T-cell (primary cell): ENCODE data around the gene H6PD. TPM values are rescaled to one million over a fixed set of nuclear protein-coding genes. Genes with fewer than 3 reads are reported as not detected.

Experiments used
- ATAC-seq, 4 experiments: fragments of 200-7000 bp in 3 of 4; fragments of 150-1000 bp in 1 of 4; cut with Tn5 transposase; replicated peaks in 1 of 4; 1 replicate in 3 of 4; 2 replicates in 1 of 4; pipeline ENCODE4 v1.10.0; 2021; ENCODE audit warnings: moderate library complexity in 3 of 4, mild to moderate bottlenecking in 2 of 4, moderate number of reproducible peaks in 1 of 4
- CTCF ChIA-PET, 2 donors: fragments of 300-600 bp; sonication (Branson Sonifier 250); formaldehyde crosslinking; loops; one replicate each; lab custom pipeline; 2022; ENCODE audit warnings: antibody characterized with exemption in 2 of 2; lab: Charles Lee
- POLR2A ChIA-PET, 2 donors: fragments of 300-600 bp; sonication (Branson Sonifier 250); formaldehyde crosslinking; loops; one replicate each; lab custom pipeline; 2022; ENCODE audit warnings: antibody characterized with exemption in 2 of 2; lab: Charles Lee
- DNase-seq, 35 experiments: peaks; one replicate each; pipeline versions ENCODE4 v3.0.0 to v3.0.0-alpha.2; 2013 to 2023
- H3K27ac ChIP-seq: one replicate; pipeline ENCODE4 v1.5.1; 2013; ENCODE audit warnings: low read length
- H3K27me3 ChIP-seq, 2 experiments: replicated peaks in 1 of 2; 1 replicate in 1 of 2; 2 replicates in 1 of 2; pipeline versions ENCODE4 v1.6.1 to v1.7.0; 2013; ENCODE audit warnings: low read length in 1 of 2, mixed read lengths in 1 of 2; ENCODE audit not compliant: control insufficient read depth in 2 of 2, insufficient read depth in 2 of 2; ENCODE audit errors: extremely low read depth in 1 of 2
- H3K36me3 ChIP-seq, 2 donors: 1 replicate in 1 of 2; 2 replicates in 1 of 2; pipeline versions ENCODE4 v1.6.1 to v1.7.0; 2013; ENCODE audit warnings: low read length in 1 of 2; ENCODE audit not compliant: control insufficient read depth in 2 of 2, insufficient read depth in 1 of 2; ENCODE audit errors: extremely low read depth in 1 of 2
- H3K4me1 ChIP-seq, 2 experiments: 1 replicate in 1 of 2; 2 replicates in 1 of 2; pipeline versions ENCODE4 v1.6.1 to v1.7.0; 2013; ENCODE audit warnings: low read length in 2 of 2, mixed read lengths in 1 of 2; ENCODE audit not compliant: insufficient read depth in 2 of 2, control insufficient read depth in 1 of 2; ENCODE audit errors: extremely low read depth in 1 of 2
- H3K4me3 ChIP-seq, 2 donors: 1 replicate in 1 of 2; 2 replicates in 1 of 2; pipeline versions ENCODE4 v1.5.1 to v1.7.0; 2013; ENCODE audit warnings: mild to moderate bottlenecking in 2 of 2, low read length in 1 of 2, moderate library complexity in 1 of 2; ENCODE audit not compliant: control insufficient read depth in 1 of 2; ENCODE audit errors: extremely low read depth in 1 of 2
- H3K9me3 ChIP-seq: 2 replicates; pipeline ENCODE4 v1.7.0; 2013
- H3K27ac Mint-ChIP-seq, 2 donors: one replicate each; pipeline ENCODE4 v1.8.0; 2020 to 2021; ENCODE audit warnings: mild to moderate bottlenecking in 2 of 2, mixed read lengths in 2 of 2
- H3K27me3 Mint-ChIP-seq, 2 donors: one replicate each; pipeline ENCODE4 v1.8.0; 2021 to 2022; ENCODE audit warnings: mixed read lengths in 2 of 2
- H3K36me3 Mint-ChIP-seq: one replicate; pipeline ENCODE4 v1.8.0; 2021; ENCODE audit warnings: mixed read lengths
- H3K4me1 Mint-ChIP-seq, 3 donors: one replicate each; pipeline ENCODE4 v1.8.0; 2020 to 2022; ENCODE audit warnings: mixed read lengths in 3 of 3, mild to moderate bottlenecking in 1 of 3
- H3K4me3 Mint-ChIP-seq, 3 donors: one replicate each; pipeline ENCODE4 v1.8.0; 2020 to 2022; ENCODE audit warnings: mild to moderate bottlenecking in 3 of 3, mixed read lengths in 3 of 3, moderate library complexity in 3 of 3
- H3K9me3 Mint-ChIP-seq, 3 donors: one replicate each; pipeline ENCODE4 v1.8.0; 2020 to 2022; ENCODE audit warnings: mixed read lengths in 3 of 3
- WGBS: methylation state at CpG from one replicate; pipeline ENCODE4 v1.1.5; 2013; ENCODE audit warnings: missing lambda C conversion rate; ENCODE audit not compliant: insufficient coverage; 5-methylcytosine and 5-hydroxymethylcytosine counted together
- total RNA-seq, 35 experiments: library from RNA in 6 of 35; stranded (reverse) in 6 of 35; fragments of 120-200 nt in 1 of 35; gene quantifications; one replicate each; pipeline versions ENCODE4 v1.2.1 to v1.2.4 and lab custom pipeline; 2013 to 2026

The H6PD gene
- total RNA-seq, 5 donors from 2014 or later (not counting 1 experiment from before 2014, with no cell fraction given) = 17.6 to 26.5 (median 23.9) TPM

DNA sequence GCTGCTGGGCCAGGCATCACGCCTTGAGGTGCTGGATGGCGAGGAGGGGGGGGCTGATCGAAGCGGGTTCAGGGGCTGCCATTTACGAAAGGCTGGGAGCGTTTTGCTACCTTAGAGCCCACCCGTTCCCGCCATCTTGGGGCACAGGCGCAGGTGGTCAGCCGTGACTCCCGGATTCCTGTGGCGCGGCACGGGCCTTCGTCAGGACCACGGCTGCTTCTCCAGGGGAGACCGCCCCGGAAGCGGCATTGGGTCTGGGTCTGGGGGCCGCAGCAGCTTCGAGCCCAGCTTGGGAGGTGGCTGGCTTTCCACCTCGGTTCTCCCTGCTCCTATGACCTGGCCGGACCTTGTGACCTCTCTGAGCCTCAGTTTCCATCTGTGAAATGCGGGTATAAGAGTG is 81.9 kb downstream of the H6PD start:
- no peaks in the 10 kb centered on the region for H3K9me3 ChIP-seq
- H3K4me1 ChIP-seq = peaks cover 0 to 24% of the 10 kb centered on the region in 2 experiments
- Mint-ChIP-seq H3K4me3 (no peak overlapping the region), H3K36me3 (no peaks in the 10 kb centered on the region), H3K27me3 (no peaks in the 10 kb centered on the region), H3K9me3 (no peaks in the 10 kb centered on the region), H3K27ac (no peak overlapping the region), H3K4me1 (peaks cover 21 to 31% (median 23%) of the 10 kb centered on the region in 3 donors)
- no peak overlapping the region for H3K4me3 ChIP-seq
- peaks cover 0 to 9% of the 10 kb centered on the region in 2 experiments for H3K27me3 ChIP-seq
- DNase-seq (no peak), ATAC-seq (no peak)
- H3K27ac ChIP-seq = no peak overlapping the region
- CTCF ChIA-PET = no interaction called here
- POLR2A ChIA-PET = no interaction called here
- 96% methylated on average over 23 of the region's 24 CpGs for WGBS
- H3K36me3 ChIP-seq = peaks cover 0 to 2% of the 10 kb centered on the region in 2 donors

DNA sequence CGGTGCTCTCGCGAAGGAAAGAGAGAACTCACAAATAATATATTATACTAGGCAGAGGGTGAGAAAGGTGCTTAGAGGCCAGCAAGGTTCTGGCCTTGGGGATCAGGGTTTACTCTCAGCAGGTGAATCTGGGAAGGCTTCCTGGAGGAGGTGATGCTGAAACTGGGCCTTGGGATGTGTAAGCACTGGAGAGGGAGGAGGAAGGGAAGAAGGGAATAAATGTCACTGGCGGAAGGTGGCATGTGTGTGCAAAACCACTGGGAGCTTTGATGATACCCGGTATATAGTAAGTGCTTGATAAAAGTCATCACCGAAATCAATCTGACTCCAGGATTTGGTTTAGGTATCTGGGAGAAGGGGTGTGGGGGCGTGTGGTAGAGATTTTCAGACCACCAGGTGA is 82.5 kb downstream of the H6PD start:
- H3K36me3 Mint-ChIP-seq = no peaks in the 10 kb centered on the region

DNA sequence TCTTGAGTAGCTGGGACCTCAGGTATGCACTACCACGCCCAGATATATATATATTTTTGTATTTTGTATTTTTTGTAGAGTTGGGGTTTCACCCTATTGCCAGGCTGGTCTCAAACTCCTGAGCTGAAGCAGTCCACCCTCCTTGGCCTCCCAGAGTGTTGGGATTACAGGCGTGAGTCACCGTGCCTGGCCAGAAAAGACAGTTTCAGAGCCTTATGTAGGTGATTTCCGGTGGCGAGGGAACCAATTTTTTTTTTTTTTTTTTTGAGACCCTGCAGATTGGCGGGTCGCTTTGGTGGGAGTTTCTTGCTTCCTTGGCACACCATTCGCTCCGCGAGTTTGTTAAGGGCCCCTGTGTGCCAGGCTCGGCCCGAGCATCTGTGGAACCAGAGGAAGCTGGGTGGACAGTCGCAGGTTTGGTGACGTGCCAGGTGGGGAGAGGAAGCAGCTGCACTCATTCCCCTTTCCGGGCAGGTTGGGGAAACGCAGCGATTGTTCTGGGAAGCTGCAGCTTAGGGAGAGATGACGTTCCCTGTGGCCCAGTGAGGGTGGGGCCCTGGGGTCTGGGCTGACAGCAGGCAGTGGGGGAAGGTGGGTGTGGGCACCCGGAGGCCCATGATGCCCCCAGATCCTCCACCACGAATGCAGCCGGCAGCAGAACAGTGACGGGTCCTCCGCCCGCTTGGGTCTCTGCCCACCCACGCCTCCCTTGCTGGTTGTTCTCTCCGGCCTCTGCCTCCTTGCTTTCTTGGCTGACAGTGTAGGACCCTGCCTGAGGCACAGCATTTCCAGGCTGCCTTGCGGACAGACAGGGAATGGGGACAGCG is 83.2 kb downstream of the H6PD start:
- no peak for DNase-seq
- no peaks in the 10 kb centered on the region for H3K27me3 Mint-ChIP-seq

More for the DNA sequence above, 82.5 kb downstream of the H6PD start:
- H3K27ac ChIP-seq = no peak overlapping the region
- peaks cover 21 to 31% (median 23%) of the 10 kb centered on the region in 3 donors for H3K4me1 Mint-ChIP-seq
- peaks cover 0 to 24% of the 10 kb centered on the region in 2 experiments for H3K4me1 ChIP-seq
- 79% methylated on average over 4 of the region's 7 CpGs for WGBS
- POLR2A ChIA-PET = no interaction called here
- H3K9me3 ChIP-seq = no peaks in the 10 kb centered on the region
- H3K27me3 ChIP-seq = peaks cover 0 to 9% of the 10 kb centered on the region in 2 experiments
- H3K27me3 Mint-ChIP-seq = no peaks in the 10 kb centered on the region
- peak overlapping the region in 1 of 2 donors; percentile 34 for H3K27ac Mint-ChIP-seq
- CTCF ChIA-PET = no interaction called here
- no peak for ATAC-seq
- H3K4me3 Mint-ChIP-seq = peak overlapping the region in 1 of 3 donors; percentile 29
- H3K4me3 ChIP-seq = no peak overlapping the region
- H3K36me3 ChIP-seq = peaks cover 0 to 2% of the 10 kb centered on the region in 2 donors
- no peak for DNase-seq
- no peaks in the 10 kb centered on the region for H3K9me3 Mint-ChIP-seq

GRCh38 chr1:9319208-9319788 is 84.7 kb downstream of the H6PD start:
- H3K9me3 Mint-ChIP-seq = no peaks in the 10 kb centered on the region
- no peaks in the 10 kb centered on the region for H3K36me3 Mint-ChIP-seq
- 94% methylated on average over 15 of the region's 20 CpGs for WGBS
- Histone ChIP-seq H3K27me3 (peaks cover 0 to 9% of the 10 kb centered on the region in 2 experiments), H3K4me1 (peaks cover 0 to 24% of the 10 kb centered on the region in 2 experiments), H3K27ac (no peak overlapping the region), H3K4me3 (no peak overlapping the region), H3K36me3 (peaks cover 0 to 7% of the 10 kb centered on the region in 2 donors), H3K9me3 (no peaks in the 10 kb centered on the region)
- no peaks in the 10 kb centered on the region for H3K27me3 Mint-ChIP-seq
- POLR2A ChIA-PET = no interaction called here
- no peak for ATAC-seq
- H3K4me3 Mint-ChIP-seq = no peak overlapping the region
- H3K27ac Mint-ChIP-seq = no peak overlapping the region
- DNase-seq = no peak
- CTCF ChIA-PET = no interaction called here
- peaks cover 21 to 29% (median 23%) of the 10 kb centered on the region in 3 donors for H3K4me1 Mint-ChIP-seq

More for the DNA sequence above, 83.2 kb downstream of the H6PD start:
- Mint-ChIP-seq H3K27ac (no peak overlapping the region), H3K4me3 (peak overlapping the region in 1 of 3 donors; percentile 31), H3K36me3 (no peaks in the 10 kb centered on the region), H3K9me3 (no peaks in the 10 kb centered on the region), H3K4me1 (peaks cover 21 to 31% (median 23%) of the 10 kb centered on the region in 3 donors)
- Histone ChIP-seq H3K27me3 (peaks cover 0 to 9% of the 10 kb centered on the region in 2 experiments), H3K4me3 (no peak overlapping the region), H3K9me3 (no peaks in the 10 kb centered on the region), H3K4me1 (peaks cover 0 to 24% of the 10 kb centered on the region in 2 experiments), H3K36me3 (peaks cover 0 to 2% of the 10 kb centered on the region in 2 donors), H3K27ac (no peak overlapping the region)
- POLR2A ChIA-PET = no interaction called here
- no peak for ATAC-seq
- CTCF ChIA-PET = no interaction called here
- WGBS = 56% methylated on average over 22 of the region's 28 CpGs

DNA sequence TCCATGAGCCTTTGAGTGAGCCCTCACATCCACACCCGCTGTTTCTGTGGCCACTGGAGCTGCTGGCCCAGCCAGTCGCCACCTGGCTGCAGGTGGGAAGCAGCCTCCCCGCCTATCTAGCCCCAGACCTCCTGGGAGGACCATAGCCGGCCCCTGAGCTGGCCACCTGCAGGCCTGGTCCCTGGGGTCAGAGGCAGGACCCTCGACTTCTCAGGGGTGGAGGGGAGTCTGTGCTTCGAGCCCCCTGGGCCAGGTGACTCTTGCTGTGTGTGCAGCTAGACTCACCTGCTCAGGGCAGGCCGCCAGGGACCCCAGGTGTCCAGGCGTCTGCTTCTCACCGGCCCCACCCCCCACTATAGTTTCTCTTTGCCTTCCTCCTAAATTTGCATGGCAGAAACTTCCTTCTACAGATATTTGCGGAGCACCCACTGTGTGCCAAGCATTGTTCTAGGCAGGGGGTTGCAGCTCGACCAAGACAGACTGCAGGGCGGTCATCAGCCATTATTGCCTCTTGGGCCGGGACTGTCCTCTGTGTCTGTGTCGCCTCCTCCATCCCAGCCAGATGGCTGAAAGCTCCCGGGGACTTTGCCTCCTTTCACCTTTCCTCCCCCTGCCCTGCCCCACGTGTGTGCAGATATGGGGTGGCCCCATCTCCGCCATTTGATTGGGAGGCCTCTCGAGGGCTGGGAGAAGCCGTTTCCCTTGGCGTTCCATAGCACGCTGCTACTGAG is 85.4 kb downstream of the H6PD start:
- Mint-ChIP-seq H3K9me3 (no peaks in the 10 kb centered on the region), H3K27me3 (no peaks in the 10 kb centered on the region), H3K27ac (no peak overlapping the region), H3K4me1 (peaks cover 15 to 23% (median 17%) of the 10 kb centered on the region in 3 donors), H3K4me3 (no peak overlapping the region), H3K36me3 (no peaks in the 10 kb centered on the region)
- Histone ChIP-seq H3K27ac (no peak overlapping the region), H3K36me3 (peaks cover 0 to 7% of the 10 kb centered on the region in 2 donors), H3K9me3 (no peaks in the 10 kb centered on the region), H3K4me1 (peaks cover 0 to 24% of the 10 kb centered on the region in 2 experiments), H3K4me3 (no peak overlapping the region), H3K27me3 (peaks cover 0 to 9% of the 10 kb centered on the region in 2 experiments)
- DNase-seq (no peak), ATAC-seq (no peak)
- POLR2A ChIA-PET = no interaction called here
- WGBS = 89% methylated on average over 10 of the region's 21 CpGs
- CTCF ChIA-PET = no interaction called here
